Calu3 (cell line): Measurements from ENCODE around the gene SLC9A8. TPM values are rescaled to one million over a fixed set of nuclear protein-coding genes. Genes with fewer than 3 reads are reported as not detected.

ENCODE experiments used
- BruUV-seq: library from RNA; stranded (reverse); fragments of 400-500 nt; replicated peaks from 2 replicates; lab custom pipeline; 2021; lab: Mats Ljungman, UMichigan
- CTCF ChIA-PET: fragments of 300-600 bp; sonication (Branson Sonifier 250); formaldehyde crosslinking; loops from one replicate; lab custom pipeline; 2022; ENCODE audit warnings: antibody characterized with exemption; lab: Charles Lee
- DNase-seq: peaks from one replicate; pipeline ENCODE4 v3.0.0; 2022
- H3K27ac Mint-ChIP-seq: one replicate; pipeline ENCODE4 v1.8.0; 2022; ENCODE audit warnings: mixed read lengths; ENCODE audit not compliant: unreplicated experiment
- H3K27me3 Mint-ChIP-seq: one replicate; pipeline ENCODE4 v1.8.0; 2022; ENCODE audit warnings: mixed read lengths; ENCODE audit not compliant: unreplicated experiment
- H3K36me3 Mint-ChIP-seq: one replicate; pipeline ENCODE4 v1.8.0; 2022; ENCODE audit warnings: mild to moderate bottlenecking, moderate library complexity, mixed read lengths; ENCODE audit not compliant: insufficient read depth, unreplicated experiment
- H3K4me1 Mint-ChIP-seq: one replicate; pipeline ENCODE4 v1.8.0; 2022; ENCODE audit warnings: mild to moderate bottlenecking, low read depth, mixed read lengths; ENCODE audit not compliant: unreplicated experiment
- H3K4me3 Mint-ChIP-seq: one replicate; pipeline ENCODE4 v1.8.0; 2022; ENCODE audit warnings: mild to moderate bottlenecking, low read depth, moderate library complexity, mixed read lengths; ENCODE audit not compliant: unreplicated experiment
- H3K9me3 Mint-ChIP-seq: one replicate; pipeline ENCODE4 v1.8.0; 2022; ENCODE audit warnings: low read depth, mixed read lengths; ENCODE audit not compliant: unreplicated experiment
- intact Hi-C: fragments of 100-400 bp; cut with micrococcal nuclease; formaldehyde crosslinking; loops from one replicate; pipeline ENCODE4 v1.10.0; 2022; ENCODE audit not compliant: unreplicated experiment
- total RNA-seq: library from RNA; stranded (reverse); gene quantifications from 2 replicates; pipeline ENCODE4 v1.2.3, GENCODE V29; 2022
- TF ChIP-seq, protein P1 (sequence below): fragments of 200-600 bp; IDR thresholded peaks from one replicate; pipeline ENCODE4 v1.8.0; 2022; ENCODE audit warnings: antibody characterized with exemption; ENCODE audit not compliant: unreplicated experiment

Gene SLC9A8
- total RNA-seq, 1 experiment from 2014 or later: 30.0 TPM

DNA sequence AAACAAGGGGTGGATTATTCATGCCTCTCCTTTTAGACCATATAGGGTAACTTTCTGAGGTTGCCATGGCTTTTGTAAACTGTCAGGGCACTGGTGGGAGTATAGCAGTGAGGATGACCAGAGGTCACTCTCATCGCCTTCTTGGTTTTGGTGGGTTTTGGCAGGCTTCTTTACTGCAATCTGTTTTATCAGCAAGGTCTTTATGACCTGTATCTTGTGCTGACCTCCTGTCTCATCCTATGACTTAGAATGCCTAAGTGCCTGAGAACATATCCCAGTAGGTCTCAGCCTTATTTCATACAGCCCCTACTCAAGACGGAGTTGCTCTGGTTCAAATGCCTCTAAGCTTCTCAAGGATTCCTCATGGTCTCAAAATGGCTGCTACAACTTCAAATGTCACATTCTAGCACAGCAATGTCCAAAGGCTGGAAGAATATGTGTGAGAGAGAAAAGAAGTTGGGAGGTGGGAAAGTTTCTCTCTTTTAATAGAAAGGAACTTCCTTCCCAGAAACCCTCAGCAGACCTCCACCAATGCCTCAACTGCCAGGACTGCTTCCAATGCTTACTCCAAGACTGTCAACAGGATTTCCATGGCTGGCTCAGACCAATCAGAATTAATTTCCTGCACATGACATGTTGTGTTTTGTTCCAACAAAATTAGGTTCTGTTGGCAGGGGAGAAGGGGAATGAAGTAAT is 46.6 kb upstream of the SLC9A8 start:
- no TSS peak for BruUV-seq
- TF ChIP-seq, protein P1, sequence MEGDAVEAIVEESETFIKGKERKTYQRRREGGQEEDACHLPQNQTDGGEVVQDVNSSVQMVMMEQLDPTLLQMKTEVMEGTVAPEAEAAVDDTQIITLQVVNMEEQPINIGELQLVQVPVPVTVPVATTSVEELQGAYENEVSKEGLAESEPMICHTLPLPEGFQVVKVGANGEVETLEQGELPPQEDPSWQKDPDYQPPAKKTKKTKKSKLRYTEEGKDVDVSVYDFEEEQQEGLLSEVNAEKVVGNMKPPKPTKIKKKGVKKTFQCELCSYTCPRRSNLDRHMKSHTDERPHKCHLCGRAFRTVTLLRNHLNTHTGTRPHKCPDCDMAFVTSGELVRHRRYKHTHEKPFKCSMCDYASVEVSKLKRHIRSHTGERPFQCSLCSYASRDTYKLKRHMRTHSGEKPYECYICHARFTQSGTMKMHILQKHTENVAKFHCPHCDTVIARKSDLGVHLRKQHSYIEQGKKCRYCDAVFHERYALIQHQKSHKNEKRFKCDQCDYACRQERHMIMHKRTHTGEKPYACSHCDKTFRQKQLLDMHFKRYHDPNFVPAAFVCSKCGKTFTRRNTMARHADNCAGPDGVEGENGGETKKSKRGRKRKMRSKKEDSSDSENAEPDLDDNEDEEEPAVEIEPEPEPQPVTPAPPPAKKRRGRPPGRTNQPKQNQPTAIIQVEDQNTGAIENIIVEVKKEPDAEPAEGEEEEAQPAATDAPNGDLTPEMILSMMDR: no peak
- H3K27me3 Mint-ChIP-seq: no peaks in the 10 kb centered on the region
- DNase-seq: no peak
- intact Hi-C loops: loop anchor here (5.0 kb wide), 1 partner anchor 46 kb away; the partner anchor contains the start of gene SLC9A8
- no peaks in the 10 kb centered on the region for H3K9me3 Mint-ChIP-seq
- peak overlapping the region; percentile 83 for H3K27ac Mint-ChIP-seq
- peaks cover 10% of the 10 kb centered on the region for H3K36me3 Mint-ChIP-seq
- H3K4me3 Mint-ChIP-seq: no peak overlapping the region
- CTCF ChIA-PET: no interaction called here
- peaks cover 72% of the 10 kb centered on the region for H3K4me1 Mint-ChIP-seq

DNA sequence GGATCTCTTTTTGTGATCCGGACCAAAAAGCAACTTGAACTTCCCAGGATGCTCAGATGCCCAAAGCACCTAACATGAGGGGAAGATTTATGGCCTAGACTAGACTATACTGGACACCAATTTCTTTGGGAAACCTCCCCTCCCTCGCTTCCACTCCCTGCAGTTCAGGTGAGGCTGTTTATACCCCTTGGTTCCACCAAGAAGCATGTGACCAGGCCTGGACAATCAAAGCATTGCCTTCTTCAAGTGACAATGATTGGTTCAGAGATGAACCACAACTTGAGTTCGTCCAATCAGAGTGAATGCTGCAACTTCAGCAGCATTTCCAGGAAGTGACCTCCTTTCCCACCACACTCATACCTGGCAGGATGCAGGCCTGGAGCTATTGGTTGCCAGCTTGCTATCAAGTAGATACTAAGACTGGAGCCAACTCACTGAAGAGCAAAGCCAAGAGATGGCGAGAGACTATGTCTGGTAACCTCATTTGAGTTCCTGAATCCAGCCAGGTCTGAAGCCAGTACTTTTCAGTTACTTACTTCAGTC is 45.6 kb upstream of the SLC9A8 start:
- no peak for DNase-seq
- Mint-ChIP-seq H3K4me3 (no peak overlapping the region), H3K4me1 (peaks cover 70% of the 10 kb centered on the region), H3K36me3 (peaks cover 11% of the 10 kb centered on the region), H3K27ac (no peak overlapping the region), H3K9me3 (no peaks in the 10 kb centered on the region), H3K27me3 (no peaks in the 10 kb centered on the region)
- intact Hi-C loops: loop anchor here (5.0 kb wide), 1 partner anchor 45 kb away; the partner anchor contains the start of gene SLC9A8
- TF ChIP-seq, protein P1: no peak
- BruUV-seq: no TSS peak
- CTCF ChIA-PET: no interaction called here

DNA sequence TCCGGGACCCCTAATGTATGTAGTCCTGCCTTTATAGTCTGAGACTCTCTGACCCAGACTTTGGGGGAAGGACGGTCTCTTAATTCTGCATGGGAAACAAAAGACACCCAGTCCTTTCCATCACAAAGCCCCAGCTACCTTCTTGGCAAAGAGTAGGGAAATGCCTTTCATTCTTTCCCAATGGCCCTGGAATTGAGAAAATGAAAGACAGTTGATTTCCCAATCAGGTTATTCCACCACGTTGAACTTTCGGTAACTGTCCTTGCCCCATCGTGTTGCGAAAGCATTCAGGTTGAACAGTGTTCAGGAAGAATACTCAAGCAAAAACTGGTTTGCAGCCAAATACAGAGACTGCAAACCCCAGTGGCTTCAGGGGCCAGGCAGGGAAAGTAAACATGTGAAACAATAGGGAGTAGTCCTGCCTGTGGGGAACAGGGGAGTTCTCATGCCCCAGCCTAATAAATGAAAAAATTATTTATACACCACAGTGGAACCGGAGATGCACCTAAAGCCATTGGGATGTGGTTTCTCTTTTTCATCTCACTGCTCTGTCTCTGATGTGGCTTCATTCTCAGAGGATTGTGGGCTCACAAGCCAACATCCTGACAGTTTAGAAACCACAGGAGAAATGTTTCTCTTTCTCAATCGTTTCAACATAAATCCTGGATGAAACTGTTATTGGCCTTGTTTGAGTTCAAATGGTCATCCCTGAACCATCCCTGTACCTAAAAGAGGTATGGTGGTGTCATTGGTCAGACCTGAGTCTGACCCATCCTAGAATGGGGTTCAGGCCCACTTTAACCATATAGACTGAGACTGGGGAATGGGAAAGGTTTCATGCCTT is 44.2 kb upstream of the SLC9A8 start:
- Mint-ChIP-seq H3K27me3 (no peaks in the 10 kb centered on the region), H3K4me1 (peaks cover 72% of the 10 kb centered on the region), H3K27ac (peak overlapping the region; percentile 97), H3K9me3 (no peaks in the 10 kb centered on the region), H3K36me3 (peaks cover 17% of the 10 kb centered on the region), H3K4me3 (peak overlapping the region; percentile 62)
- DNase-seq: peak; percentile 83
- BruUV-seq: no TSS peak
- CTCF ChIA-PET: interaction anchor here (0.6 to 0.7 kb wide), 2 partner anchors 107 to 434 kb away, joined by 3 to 7 read pairs; no protein-coding TSS in a partner anchor
- TF ChIP-seq, protein P1: no peak
- intact Hi-C loops: loop anchor here (2.0 to 5.0 kb wide), 2 partner anchors 44 to 56 kb away; partner anchors contain the start of genes B4GALT5 and SLC9A8

DNA sequence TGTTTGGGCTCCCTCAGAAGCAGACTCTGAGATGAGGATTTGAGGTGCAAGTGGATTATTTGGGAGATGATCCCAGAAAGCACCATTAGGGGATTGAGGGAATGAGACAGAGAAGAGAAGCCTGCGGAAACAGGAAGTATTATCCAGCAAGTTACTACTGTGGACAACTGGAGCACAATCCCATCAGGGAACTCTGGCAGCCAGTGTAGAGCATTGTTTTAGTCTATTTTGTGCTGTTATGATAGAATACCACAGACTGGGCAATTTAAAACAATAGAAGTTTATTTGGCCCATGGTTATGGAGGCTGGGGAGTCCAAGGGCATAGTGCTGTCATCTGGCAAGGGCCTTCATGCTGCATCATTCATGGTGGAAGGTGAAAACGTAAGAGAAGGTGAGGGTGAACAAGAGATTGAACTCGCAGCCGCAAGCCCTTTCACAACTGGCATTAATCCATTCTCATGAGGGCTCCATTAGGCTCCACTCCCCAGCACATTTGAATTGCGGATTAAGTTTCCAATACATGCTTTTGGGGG is 43.5 kb upstream of the SLC9A8 start:
- Mint-ChIP-seq H3K27ac (peak overlapping the region; percentile 97), H3K4me3 (no peak overlapping the region), H3K9me3 (no peaks in the 10 kb centered on the region), H3K4me1 (peaks cover 72% of the 10 kb centered on the region), H3K36me3 (peaks cover 19% of the 10 kb centered on the region), H3K27me3 (no peaks in the 10 kb centered on the region)
- BruUV-seq: no TSS peak
- intact Hi-C loops: loop anchor here (2.0 to 5.0 kb wide), 2 partner anchors 43 to 56 kb away; partner anchors contain the start of genes B4GALT5 and SLC9A8
- CTCF ChIA-PET: no interaction called here
- no peak for DNase-seq
- TF ChIP-seq, protein P1: no peak
